ENCODE data around the gene KIRREL1.

DNA sequence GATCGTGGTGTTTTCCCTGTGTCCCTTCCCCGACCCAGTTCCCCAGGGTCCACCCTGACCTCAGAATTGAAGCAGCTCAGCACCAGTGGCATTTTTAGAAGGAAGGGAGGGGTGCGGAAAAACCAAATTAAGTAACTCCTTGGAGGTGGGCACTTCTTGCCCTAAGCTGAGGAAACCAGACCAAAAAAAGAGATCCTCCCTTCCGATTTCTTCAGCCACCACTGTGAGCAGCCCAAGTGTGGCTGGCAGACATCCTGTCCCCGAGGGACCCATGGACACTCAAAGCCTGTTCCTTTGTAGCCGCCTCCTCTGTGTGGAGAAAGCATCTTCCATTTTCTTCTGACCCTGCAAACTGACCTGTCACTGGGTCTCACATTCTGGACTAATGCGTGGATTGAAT is 31.3 kb downstream of the KIRREL1 start:
- no peak for TF ChIP-seq ISL1 (CRISPR knock-in tag; IDR thresholded peaks at IDR 0.05)
- TF ChIP-seq, protein P1, sequence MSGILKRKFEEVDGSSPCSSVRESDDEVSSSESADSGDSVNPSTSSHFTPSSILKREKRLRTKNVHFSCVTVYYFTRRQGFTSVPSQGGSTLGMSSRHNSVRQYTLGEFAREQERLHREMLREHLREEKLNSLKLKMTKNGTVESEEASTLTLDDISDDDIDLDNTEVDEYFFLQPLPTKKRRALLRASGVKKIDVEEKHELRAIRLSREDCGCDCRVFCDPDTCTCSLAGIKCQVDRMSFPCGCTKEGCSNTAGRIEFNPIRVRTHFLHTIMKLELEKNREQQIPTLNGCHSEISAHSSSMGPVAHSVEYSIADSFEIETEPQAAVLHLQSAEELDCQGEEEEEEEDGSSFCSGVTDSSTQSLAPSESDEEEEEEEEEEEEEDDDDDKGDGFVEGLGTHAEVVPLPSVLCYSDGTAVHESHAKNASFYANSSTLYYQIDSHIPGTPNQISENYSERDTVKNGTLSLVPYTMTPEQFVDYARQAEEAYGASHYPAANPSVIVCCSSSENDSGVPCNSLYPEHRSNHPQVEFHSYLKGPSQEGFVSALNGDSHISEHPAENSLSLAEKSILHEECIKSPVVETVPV (CRISPR knock-in tag; IDR thresholded peaks at IDR 0.05) = no peak
- TF ChIP-seq, protein P2, sequence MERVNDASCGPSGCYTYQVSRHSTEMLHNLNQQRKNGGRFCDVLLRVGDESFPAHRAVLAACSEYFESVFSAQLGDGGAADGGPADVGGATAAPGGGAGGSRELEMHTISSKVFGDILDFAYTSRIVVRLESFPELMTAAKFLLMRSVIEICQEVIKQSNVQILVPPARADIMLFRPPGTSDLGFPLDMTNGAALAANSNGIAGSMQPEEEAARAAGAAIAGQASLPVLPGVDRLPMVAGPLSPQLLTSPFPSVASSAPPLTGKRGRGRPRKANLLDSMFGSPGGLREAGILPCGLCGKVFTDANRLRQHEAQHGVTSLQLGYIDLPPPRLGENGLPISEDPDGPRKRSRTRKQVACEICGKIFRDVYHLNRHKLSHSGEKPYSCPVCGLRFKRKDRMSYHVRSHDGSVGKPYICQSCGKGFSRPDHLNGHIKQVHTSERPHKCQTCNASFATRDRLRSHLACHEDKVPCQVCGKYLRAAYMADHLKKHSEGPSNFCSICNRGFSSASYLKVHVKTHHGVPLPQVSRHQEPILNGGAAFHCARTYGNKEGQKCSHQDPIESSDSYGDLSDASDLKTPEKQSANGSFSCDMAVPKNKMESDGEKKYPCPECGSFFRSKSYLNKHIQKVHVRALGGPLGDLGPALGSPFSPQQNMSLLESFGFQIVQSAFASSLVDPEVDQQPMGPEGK (CRISPR knock-in tag; IDR thresholded peaks at IDR 0.05; ENCODE audit: borderline replicate concordance) = no peak
